ENCODE data around the gene NEU3.
"Not testable (repeated sequence)": the region's sequence is repeated elsewhere in the genome, so short reads cannot be mapped to it uniquely, and the experiment has no call there.

Gene NEU3

GRCh38 chr11:74984730-74985129 lies 4.0 kb upstream of the NEU3 start:
- DNase-seq (ENCODE audit: low spot score): no peak

GRCh38 chr11:74989260-74989638 lies 516 bp downstream of the NEU3 start:
- DNase-seq (ENCODE audit: low spot score): no peak

GRCh38 chr11:74990150-74990549 lies 1.4 kb downstream of the NEU3 start:
- not testable (repeated sequence) for DNase-seq (ENCODE audit: low spot score)

- DNase-seq (ENCODE audit: low spot score): no peak
These were observed 2.2 kb downstream of the NEU3 start for GRCh38 chr11:74990941-74991340.

GRCh38 chr11:74992852-74993251 lies 4.1 kb downstream of the NEU3 start:
- DNase-seq (ENCODE audit: low spot score): no peak

GRCh38 chr11:75000975-75001354 lies 12.2 kb downstream of the NEU3 start:
- no peak for DNase-seq (ENCODE audit: low spot score)

GRCh38 chr11:75001686-75002085 lies 13.0 kb downstream of the NEU3 start:
- DNase-seq (ENCODE audit: low spot score): no peak

- no peak for DNase-seq (ENCODE audit: low spot score)
These were observed 13.8 kb downstream of the NEU3 start for GRCh38 chr11:75002516-75002915.

GRCh38 chr11:75004215-75004614 lies 15.5 kb downstream of the NEU3 start:
- no peak for DNase-seq (ENCODE audit: low spot score)

- DNase-seq (ENCODE audit: low spot score): no peak
These were observed 22.6 kb downstream of the NEU3 start for GRCh38 chr11:75011357-75011756.

- DNase-seq (ENCODE audit: low spot score): no peak
These were observed 23.1 kb downstream of the NEU3 start for GRCh38 chr11:75011872-75012271.

GRCh38 chr11:75013051-75013450 lies 24.3 kb downstream of the NEU3 start:
- no peak for DNase-seq (ENCODE audit: low spot score)

GRCh38 chr11:75014129-75014528 lies 25.4 kb downstream of the NEU3 start:
- no peak for DNase-seq (ENCODE audit: low spot score)

- not testable (repeated sequence) for DNase-seq (ENCODE audit: low spot score)
These were observed 30.5 kb downstream of the NEU3 start for GRCh38 chr11:75019200-75019599.

GRCh38 chr11:75020328-75020727 lies 31.6 kb downstream of the NEU3 start:
- DNase-seq (ENCODE audit: low spot score): not testable (repeated sequence)

GRCh38 chr11:75022296-75022695 lies 33.6 kb downstream of the NEU3 start:
- no peak for DNase-seq (ENCODE audit: low spot score)

GRCh38 chr11:75022759-75023396 lies 34.1 kb downstream of the NEU3 start:
- DNase-seq (ENCODE audit: low spot score): peak; percentile 73

- DNase-seq (ENCODE audit: low spot score): no peak
These were observed 34.8 kb downstream of the NEU3 start for GRCh38 chr11:75023446-75024067.

GRCh38 chr11:75024068-75024449 lies 35.3 kb downstream of the NEU3 start:
- no peak for DNase-seq (ENCODE audit: low spot score)

GRCh38 chr11:75024764-75025211 lies 36.1 kb downstream of the NEU3 start:
- no peak for DNase-seq (ENCODE audit: low spot score)

- DNase-seq (ENCODE audit: low spot score): no peak
These were observed 36.8 kb downstream of the NEU3 start for GRCh38 chr11:75025561-75025960.

GRCh38 chr11:75028321-75028720 lies 39.6 kb downstream of the NEU3 start:
- DNase-seq (ENCODE audit: low spot score): no peak

GRCh38 chr11:75028724-75029123 lies 40.0 kb downstream of the NEU3 start:
- DNase-seq (ENCODE audit: low spot score): no peak

Measured in LoVo (cell line).